Inflammatory macrophage treated with lipopolysaccharide for 1 hour (primary cell): ENCODE data around the gene ABAT.

ENCODE experiments used
- DNase-seq, 2 donors: peaks; one replicate each; pipeline ENCODE4 v3.0.0-alpha.2; 2020 to 2022

The ABAT gene

GRCh38 chr16:8826278-8826879 is 152.0 kb downstream of the ABAT start:
- no peak for DNase-seq

- DNase-seq: no peak
These were observed 154.2 kb downstream of the ABAT start for GRCh38 chr16:8828541-8829165.

- DNase-seq: no peak
These were observed 157.0 kb downstream of the ABAT start for GRCh38 chr16:8831450-8831849.

- DNase-seq: no peak
These were observed 157.7 kb downstream of the ABAT start for GRCh38 chr16:8831871-8832716.

- DNase-seq: no peak
These were observed 158.3 kb downstream of the ABAT start for GRCh38 chr16:8832717-8833105.
